Astrocyte of the spinal cord (primary cell): ENCODE measurements around the gene CBX3.

ENCODE experiments used
- DNase-seq: peaks from one replicate; pipeline ENCODE4 v3.0.0; 2011; ENCODE audit warnings: low read depth, low spot score
- H3K4me3 ChIP-seq: 2 replicates; pipeline ENCODE4 v1.5.1; 2011; ENCODE audit warnings: low read depth, mild to moderate bottlenecking, low read length, moderate library complexity
- CTCF ChIP-seq: IDR thresholded peaks from 2 replicates; pipeline ENCODE4 v1.5.1; 2012; ENCODE audit warnings: low read depth, mild to moderate bottlenecking, low read length, inconsistent platforms
- in situ Hi-C: cut with HindIII; loops from 2 replicates; pipeline ENCODE4 v1.10.0; 2017; ENCODE audit warnings: low sequenced_read_pairs

Gene CBX3

GRCh38 chr7:26185131-26185843 is 16.3 kb upstream of the CBX3 start:
- DNase-seq = no peak
- in situ Hi-C loops = no loop called here
- no peak overlapping the region for H3K4me3 ChIP-seq
- TF ChIP-seq CTCF = no peak

- no peak for TF ChIP-seq CTCF
- DNase-seq = no peak
- H3K4me3 ChIP-seq = no peak overlapping the region
- in situ Hi-C loops = no loop called here
Measured at GRCh38 chr7:26185844-26186180, 15.7 kb upstream of the CBX3 start.

GRCh38 chr7:26186364-26187311 is 14.9 kb upstream of the CBX3 start:
- H3K4me3 ChIP-seq = no peak overlapping the region
- TF ChIP-seq CTCF = no peak
- in situ Hi-C loops = no loop called here
- no peak for DNase-seq

GRCh38 chr7:26187380-26188205 is 14.0 kb upstream of the CBX3 start:
- H3K4me3 ChIP-seq = no peak overlapping the region
- in situ Hi-C loops = no loop called here
- DNase-seq = no peak
- no peak for TF ChIP-seq CTCF

- no peak for TF ChIP-seq CTCF
- in situ Hi-C loops = no loop called here
- no peak for DNase-seq
- H3K4me3 ChIP-seq = no peak overlapping the region
Measured at GRCh38 chr7:26188206-26188956, 13.2 kb upstream of the CBX3 start.
